Measurements from ENCODE around the gene ESRRA. TPM values are rescaled to one million over a fixed set of nuclear protein-coding genes. Genes with fewer than 3 reads are reported as not detected.

ESRRA gene
- total and polyA plus RNA-seq, 2 of the 8 experiments (the other 6 are each of a cell fraction or from before 2014, with no cell fraction given): 18.2 to 37.0 TPM

GRCh38 chr11:64298966-64299846 is 6.1 kb upstream of the ESRRA start:
- Histone ChIP-seq H3K56ac (replicated peaks; ENCODE audit: insufficient read length, low read depth, low read length) (no peak overlapping the region), H3K27ac (ENCODE audit: low read depth, low read length) (no peak overlapping the region), H3K4me1 (replicated peaks in 1 of 4; ENCODE audit: control insufficient read depth in 3 of 4, insufficient read depth in 4 of 4, low read length in 3 of 4) (peaks cover 3 to 27% (median 18%) of the 10 kb centered on the region in 4 experiments; a peak in 6 of 7 replicates), H3K4me2 (ENCODE audit: insufficient read depth in 1 of 2, low read depth in 2 of 2, low read length in 2 of 2) (peak overlapping the region; percentile 59 to 66), H2AFZ (ENCODE audit: low read length) (no peak overlapping the region), H2BK20ac (ENCODE audit: low read length) (no peak overlapping the region), H4K5ac (ENCODE audit: insufficient read length, low read depth, low read length) (no peak overlapping the region), H3K4ac (replicated peaks; ENCODE audit: insufficient read length, low read depth, low read length) (no peak overlapping the region), H3K9ac (replicated peaks in 1 of 4; ENCODE audit: extremely low read depth in 1 of 4, low read depth in 3 of 4, low read length in 3 of 4) (no peak overlapping the region), H4K91ac (replicated peaks; ENCODE audit: insufficient read length, low read length) (no peak overlapping the region), H2BK12ac (ENCODE audit: low read depth, low read length) (no peak overlapping the region), H3K9me3 (ENCODE audit: insufficient read depth in 2 of 2, low read depth in 1 of 2, low read length in 1 of 2) (no peaks in the 10 kb centered on the region; a peak in 1 of 4 replicates), H2AK5ac (ENCODE audit: low read depth, low read length) (no peak overlapping the region), H3K23me2 (ENCODE audit: low read depth, low read length) (peaks cover 7% of the 10 kb centered on the region; the same call in 1 of the 2 replicates), H3K18ac (ENCODE audit: extremely low read depth, low read length) (no peak overlapping the region), H4K20me1 (replicated peaks in 1 of 2; ENCODE audit: control insufficient read depth in 1 of 2, insufficient read depth in 2 of 2, low read length in 2 of 2) (peaks cover 0 to 16% of the 10 kb centered on the region in 2 experiments), H2BK120ac (replicated peaks; ENCODE audit: low read depth, low read length) (no peak overlapping the region), H2BK15ac (ENCODE audit: low read length) (no peak overlapping the region), H3K23ac (ENCODE audit: insufficient read length) (no peak overlapping the region), H3K14ac (ENCODE audit: insufficient read length) (no peak overlapping the region), H3K4me3 (ENCODE audit: extremely low read depth in 1 of 4, insufficient read depth in 2 of 4, low read depth in 3 of 4, low read length in 4 of 4) (peak overlapping the region; percentile 4 to 49 (median 10); a peak in 6 of 8 replicates), H3K79me2 (ENCODE audit: control insufficient read depth in 1 of 2, insufficient read depth in 2 of 2, low read length in 2 of 2) (no peaks in the 10 kb centered on the region), H2BK5ac (ENCODE audit: low read depth, low read length) (no peak overlapping the region), H4K8ac (ENCODE audit: extremely low read depth, insufficient read depth, low read length) (peak overlapping the region; percentile 75), H3K36me3 (ENCODE audit: control insufficient read depth in 2 of 4, insufficient read depth in 4 of 4, low read length in 3 of 4) (no peaks in the 10 kb centered on the region; a peak in 1 of 8 replicates), H3K79me1 (ENCODE audit: low read depth, low read length) (no peaks in the 10 kb centered on the region), H3K27me3 (replicated peaks in 1 of 4; ENCODE audit: control insufficient read depth in 3 of 4, extremely low read depth in 1 of 4, insufficient read depth in 3 of 4, low read length in 3 of 4) (peaks cover 57 to 83% (median 70%) of the 10 kb centered on the region in 4 experiments)
- CTCF ChIA-PET (ENCODE audit: partially characterized antibody): interaction anchor here (0.6 to 1.3 kb wide), 6 partner anchors 44 to 85 kb away, joined by 3 to 4 read pairs (median 4); no protein-coding TSS in a partner anchor
- 17% methylated on average over 17 of the region's 60 CpGs; no CpG with 5 or more reads in 1 of the 2 experiments for WGBS, 2 experiments (ENCODE audit: extremely low coverage in 1 of 2, insufficient coverage in 1 of 2, insufficient read length in 1 of 2, insufficient replicate concordance in 2 of 2, low coverage in 1 of 2, low lambda C conversion rate in 2 of 2, missing lambda C conversion rate in 1 of 2)
- FAIRE-seq (no peak), DNase-seq (ENCODE audit: low read depth in 1 of 2, low spot score in 2 of 2) (peak in 1 of 2 experiments; percentile 69)
- POLR2A ChIA-PET (ENCODE audit: partially characterized antibody): interaction anchor here (0.7 to 1.6 kb wide), 2 partner anchors 10 to 48 kb away, joined by 3 read pairs; partner anchors contain the start of gene PLCB3
- TF ChIP-seq CEBPB (IDR thresholded peaks at IDR 0.05; ENCODE audit: low read depth, low read length) (no peak), KDM4A (IDR thresholded peaks at IDR 0.05; ENCODE audit: low read depth, low read length, severe bottlenecking) (peak; percentile 29), SRF (IDR thresholded peaks at IDR 0.05; ENCODE audit: low read depth, low read length) (no peak), FOSL1 (IDR thresholded peaks at IDR 0.05; ENCODE audit: insufficient read depth, low read depth, low read length) (no peak), RFX5 (IDR thresholded peaks at IDR 0.05; ENCODE audit: borderline replicate concordance, low read depth, low read length) (no peak), ATF3 (IDR thresholded peaks at IDR 0.05; ENCODE audit: insufficient read depth, low read depth, low read length) (no peak), BRCA1 (IDR thresholded peaks at IDR 0.05; ENCODE audit: low read depth, low read length) (no peak), EZH2 (IDR thresholded peaks at IDR 0.05; ENCODE audit: low read depth, low read length, severe bottlenecking) (peak; percentile 98), SUZ12 (IDR thresholded peaks at IDR 0.05; ENCODE audit: low read length) (peak; percentile 96), CBX5 (IDR thresholded peaks at IDR 0.05; ENCODE audit: low read depth, low read length) (no peak)
